ENCODE results near the gene KRTAP10-8.
"Not testable (repeated sequence)": the region's sequence is repeated elsewhere in the genome, so short reads cannot be mapped to it uniquely, and the experiment has no call there.

The KRTAP10-8 gene

DNA sequence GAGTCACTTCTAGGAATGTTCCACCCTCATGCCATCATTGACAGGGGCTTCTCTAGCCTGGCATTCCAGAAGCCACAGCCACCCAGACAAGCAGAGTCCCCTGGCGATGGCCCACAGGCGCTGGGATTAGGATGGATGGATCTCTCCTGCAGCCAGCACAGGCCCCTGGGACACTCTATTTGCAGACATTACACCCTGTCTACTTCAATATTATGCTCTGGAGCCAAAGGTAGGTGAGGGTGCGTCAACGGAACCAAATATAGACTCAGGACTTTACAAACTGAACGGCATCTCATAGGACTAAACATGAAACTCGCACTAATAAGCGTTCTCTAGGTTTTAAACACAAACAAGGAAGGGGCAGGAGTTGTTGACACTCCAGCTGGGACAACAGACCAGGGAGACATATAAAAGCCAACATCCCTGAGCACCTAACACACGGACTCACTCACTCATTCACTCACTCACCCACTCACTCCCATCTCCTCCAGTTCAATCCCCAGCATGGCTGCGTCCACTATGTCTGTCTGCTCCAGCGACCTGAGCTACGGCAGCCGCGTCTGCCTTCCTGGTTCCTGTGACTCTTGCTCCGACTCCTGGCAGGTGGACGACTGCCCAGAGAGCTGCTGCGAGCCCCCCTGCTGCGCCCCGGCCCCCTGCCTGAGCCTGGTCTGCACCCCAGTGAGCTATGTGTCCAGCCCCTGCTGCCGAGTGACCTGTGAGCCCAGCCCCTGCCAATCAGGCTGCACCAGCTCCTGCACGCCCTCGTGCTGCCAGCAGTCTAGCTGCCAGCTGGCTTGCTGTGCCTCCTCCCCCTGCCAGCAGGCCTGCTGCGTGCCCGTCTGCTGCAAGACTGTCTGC lies 11.5 kb upstream of the KRTAP10-8 start, which contains the start of gene KRTAP10-7:
Gene KRTAP10-7, plus strand, starts transcription at position 480 of the 861 bp plus-strand sequence. Its CDS starts 25 bp downstream, at position 505.
- DNase-seq = not testable (repeated sequence)

DNA sequence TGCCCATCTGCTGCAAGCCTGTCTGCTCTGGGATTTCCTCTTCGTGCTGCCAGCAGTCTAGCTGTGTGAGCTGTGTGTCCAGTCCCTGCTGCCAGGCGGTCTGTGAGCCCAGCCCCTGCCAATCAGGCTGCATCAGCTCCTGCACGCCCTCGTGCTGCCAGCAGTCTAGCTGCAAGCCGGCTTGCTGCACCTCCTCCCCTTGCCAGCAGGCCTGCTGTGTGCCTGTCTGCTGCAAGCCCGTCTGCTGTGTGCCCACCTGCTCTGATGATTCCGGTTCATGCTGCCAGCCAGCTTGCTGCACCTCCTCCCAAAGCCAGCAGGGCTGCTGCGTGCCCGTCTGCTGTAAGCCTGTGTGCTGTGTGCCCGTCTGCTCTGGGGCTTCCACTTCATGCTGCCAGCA lies 10.8 kb upstream of the KRTAP10-8 start:
- DNase-seq = not testable (repeated sequence)

DNA sequence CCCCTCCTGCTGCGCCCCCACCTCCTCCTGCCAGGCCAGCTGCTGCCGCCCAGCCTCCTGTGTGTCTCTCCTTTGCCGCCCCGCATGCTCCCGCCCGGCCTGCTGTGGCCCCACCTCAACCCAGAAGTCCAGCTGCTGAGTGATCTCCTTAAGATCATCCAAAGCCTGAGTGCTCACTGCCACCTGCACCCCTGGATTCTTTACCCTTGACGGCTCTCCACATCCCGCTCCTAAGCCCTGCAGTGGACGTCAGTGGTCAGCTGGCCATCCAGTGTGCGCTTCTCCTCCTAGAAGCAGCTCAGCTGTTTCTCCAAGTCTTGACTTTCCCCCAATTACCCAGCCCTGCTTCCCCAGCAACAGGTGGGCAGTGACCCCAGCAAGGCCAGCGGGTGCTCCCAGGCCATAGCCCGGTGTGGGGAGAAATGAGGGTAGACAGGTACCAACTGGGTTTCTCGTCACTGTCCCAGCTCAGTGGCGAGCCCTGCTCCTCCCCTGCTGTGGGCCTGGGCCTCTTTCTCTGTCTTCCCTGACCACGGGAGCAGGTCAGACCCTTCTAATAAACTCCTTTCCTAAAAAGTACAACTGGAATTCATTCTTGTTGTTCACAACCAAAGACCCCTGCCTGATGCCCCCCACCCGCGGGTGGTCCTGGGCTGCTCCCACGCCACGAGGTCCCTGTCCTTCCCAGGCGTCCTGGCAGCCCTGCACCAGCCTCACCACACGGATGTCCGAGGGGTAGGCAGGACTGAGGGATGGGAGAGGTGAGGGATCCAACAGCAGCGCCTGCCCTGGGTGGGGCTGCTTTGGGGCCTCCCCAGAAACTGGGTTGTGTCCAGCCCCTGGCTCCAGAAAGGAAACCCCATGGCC lies 10.1 kb upstream of the KRTAP10-8 start:
- DNase-seq = no peak

DNA sequence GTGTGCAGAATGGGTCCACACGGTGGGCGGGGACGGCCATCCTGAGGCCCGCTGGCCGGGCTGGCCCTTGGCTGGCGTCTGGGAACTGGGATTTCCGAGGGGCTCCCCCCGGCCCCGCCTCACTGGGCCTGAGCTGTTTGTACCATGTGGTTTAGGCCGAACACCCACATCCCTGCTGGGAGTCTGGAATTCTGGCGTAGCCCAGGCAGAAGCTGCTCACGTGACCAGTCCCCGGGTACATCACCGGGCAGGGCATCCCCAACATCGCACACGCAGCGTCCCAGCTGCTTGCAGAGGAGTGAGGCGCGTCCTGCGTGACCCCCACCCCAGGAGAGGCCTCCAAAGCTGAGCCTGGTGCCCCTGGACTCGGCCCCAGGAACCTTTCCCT lies 9.4 kb upstream of the KRTAP10-8 start:
- DNase-seq = no peak

DNA sequence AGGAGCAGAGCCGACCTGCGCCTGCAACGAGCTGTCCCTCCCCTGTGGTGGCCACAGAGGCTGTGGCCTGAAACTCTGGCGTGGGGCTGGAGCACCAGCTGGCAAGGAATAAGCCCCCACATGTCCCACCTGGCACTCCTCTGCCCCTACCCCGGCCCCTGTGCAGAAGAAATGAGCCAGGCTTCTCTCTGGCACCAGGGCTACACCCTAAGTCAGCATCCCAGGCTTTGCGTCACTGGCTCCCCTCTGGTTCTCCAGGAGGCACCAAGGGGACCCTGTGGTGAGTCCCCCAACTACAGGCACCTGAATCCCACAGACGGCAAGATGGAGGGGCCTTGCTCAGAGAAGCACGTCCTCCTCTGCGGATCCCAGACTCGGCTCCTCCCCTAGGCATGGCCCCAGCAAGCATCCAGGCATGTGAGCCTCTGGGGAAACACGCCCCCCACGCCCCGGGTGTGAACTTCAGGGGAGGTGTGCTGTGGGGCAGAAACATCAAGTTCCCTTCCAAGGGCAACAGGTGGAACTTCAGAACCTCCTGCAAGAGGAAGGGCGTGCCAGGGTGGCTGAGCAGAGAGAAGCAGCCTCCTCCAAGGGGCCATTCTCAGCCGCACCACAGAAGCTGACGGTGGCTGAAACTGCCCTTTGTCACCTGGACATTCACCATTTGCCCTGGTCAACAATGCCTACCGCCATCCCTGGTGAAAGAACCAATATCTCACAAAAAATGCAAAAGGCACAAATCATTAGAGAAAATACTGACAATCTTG lies 8.6 kb upstream of the KRTAP10-8 start:
- no peak for DNase-seq

DNA sequence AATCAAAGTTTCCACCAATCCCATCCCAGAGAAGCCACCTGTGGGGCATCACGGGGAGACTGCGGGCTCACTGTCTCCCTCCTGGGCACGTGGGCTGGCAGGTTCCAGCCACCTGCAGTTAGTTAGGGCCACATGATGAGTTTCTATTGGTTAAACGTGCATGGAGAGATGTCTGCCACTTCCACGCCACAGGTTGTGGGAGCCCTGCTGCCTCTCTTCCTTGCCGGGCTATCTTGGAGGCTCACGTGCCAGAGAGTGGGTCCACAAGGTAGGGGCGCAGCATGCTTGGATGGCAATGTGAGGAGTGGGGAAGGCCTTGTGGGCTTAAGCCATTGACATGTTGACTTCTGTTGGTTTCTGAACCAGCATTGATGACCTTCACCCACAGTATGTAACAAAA lies 8.0 kb upstream of the KRTAP10-8 start:
- no peak for DNase-seq

DNA sequence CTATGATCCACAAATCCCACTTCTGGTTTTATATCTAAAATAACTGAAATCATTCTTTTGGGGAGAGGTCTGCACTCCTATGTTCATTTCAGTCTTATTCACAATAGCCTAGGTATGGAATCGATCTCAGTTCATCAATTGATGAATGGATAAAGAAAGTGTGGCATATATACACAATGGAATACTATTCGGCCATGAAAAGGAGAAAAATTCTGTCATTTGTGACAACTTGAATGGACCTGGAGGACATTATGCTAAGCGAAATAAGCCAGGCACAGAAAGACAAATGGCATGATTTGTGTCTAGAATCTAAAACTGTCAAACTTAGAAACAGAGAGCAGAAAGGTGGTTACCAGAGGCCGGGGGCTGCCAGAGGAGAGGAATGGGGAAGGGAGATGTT lies 5.4 kb upstream of the KRTAP10-8 start:
- no peak for DNase-seq

DNA sequence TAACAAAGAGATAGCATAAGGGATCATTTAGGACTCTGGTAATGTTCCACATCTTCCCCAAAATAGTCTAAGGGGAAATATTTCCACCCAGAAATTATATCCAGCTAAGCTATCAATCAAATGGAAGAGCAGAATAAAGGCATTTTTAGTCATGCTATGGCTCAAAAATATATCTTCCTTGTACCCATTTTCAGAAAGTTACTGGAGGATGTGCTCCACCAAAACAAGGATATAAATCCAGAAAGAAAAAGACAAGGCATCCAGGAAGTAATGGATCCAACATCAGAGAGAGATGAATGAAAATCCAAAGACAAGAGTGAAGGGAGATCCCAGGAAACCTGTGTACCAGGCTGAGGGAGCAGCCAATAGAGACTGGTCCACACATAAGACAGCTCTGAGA lies 2.7 kb upstream of the KRTAP10-8 start:
- DNase-seq = no peak

DNA sequence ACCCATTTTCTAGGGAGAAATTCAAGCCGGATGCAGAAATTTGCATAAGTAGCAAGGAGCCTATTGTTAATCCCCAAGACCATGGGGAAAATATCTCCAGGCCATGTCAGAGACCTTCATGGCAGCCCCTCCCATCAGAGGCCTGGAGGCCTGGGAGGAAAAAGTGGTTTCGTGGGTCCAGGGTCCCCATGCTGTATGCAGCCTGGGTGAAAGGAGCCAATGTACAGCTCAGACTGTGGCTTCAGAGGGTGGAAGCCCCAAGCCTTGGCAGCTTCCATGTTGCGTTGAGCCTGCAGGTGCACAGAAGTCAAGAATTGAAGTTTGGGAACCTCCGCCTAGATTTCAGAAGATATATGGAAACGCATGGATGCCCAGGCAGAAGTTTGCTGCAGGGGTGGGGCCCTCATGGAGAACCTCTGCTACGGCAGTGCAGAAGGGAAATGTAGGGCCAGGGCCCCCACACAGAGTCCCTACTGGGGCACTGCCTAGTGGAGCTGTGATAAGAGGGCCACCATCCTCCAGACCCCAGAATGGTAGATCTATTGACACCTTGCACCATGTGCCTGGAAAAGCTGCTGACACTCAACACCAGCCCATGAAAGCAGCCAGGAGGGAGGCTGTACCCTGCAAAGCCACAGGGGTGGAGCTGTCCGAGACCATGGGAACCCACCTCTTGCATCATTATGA lies 1.6 kb upstream of the KRTAP10-8 start:
- DNase-seq = not testable (repeated sequence)

DNA sequence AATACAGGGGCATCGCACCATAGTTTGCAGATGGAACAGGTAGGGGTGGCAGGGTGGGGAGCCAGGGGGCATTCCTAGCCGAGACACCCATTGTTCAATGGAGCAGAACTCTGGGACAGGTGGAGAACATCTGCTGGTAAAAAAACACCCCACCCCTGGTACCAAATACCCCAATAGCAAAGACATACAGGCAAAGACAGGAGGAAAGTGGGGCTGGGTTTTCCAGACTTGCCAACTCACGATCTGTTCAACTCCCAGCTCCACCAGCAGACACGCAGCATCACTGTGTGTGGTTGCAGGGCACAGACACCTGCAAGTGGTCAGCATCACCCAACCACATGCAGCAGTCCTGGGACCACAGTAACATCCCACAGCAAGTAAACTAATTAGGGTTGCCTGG lies 328 bp upstream of the KRTAP10-8 start:
- no peak for DNase-seq

DNA sequence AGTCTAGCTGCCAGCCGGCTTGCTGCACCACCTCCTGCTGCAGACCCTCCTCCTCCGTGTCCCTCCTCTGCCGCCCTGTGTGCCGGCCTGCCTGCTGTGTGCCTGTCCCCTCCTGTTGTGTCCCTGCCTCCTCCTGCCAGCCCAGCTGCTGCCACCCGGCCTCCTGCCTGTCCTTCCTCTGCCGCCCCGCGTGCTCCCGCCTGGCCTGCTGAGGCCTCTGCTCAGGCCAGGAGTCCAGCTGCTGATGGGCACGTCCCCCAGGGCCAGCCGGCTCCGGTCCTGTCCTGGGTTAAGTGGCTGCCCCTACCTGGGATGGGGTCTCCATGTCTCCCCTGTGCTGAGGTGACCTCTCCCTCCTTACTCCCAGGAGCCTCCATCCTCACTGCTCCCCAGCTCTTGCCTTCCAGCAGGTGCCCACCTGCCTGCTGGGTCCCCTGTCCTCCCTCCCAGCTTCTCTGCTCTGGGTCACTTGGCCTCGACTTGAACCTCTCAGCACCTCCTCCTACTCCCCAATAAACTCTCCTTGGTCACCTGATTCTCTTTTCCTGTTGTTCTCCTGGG lies 870 bp downstream of the KRTAP10-8 start:
- no peak for DNase-seq

DNA sequence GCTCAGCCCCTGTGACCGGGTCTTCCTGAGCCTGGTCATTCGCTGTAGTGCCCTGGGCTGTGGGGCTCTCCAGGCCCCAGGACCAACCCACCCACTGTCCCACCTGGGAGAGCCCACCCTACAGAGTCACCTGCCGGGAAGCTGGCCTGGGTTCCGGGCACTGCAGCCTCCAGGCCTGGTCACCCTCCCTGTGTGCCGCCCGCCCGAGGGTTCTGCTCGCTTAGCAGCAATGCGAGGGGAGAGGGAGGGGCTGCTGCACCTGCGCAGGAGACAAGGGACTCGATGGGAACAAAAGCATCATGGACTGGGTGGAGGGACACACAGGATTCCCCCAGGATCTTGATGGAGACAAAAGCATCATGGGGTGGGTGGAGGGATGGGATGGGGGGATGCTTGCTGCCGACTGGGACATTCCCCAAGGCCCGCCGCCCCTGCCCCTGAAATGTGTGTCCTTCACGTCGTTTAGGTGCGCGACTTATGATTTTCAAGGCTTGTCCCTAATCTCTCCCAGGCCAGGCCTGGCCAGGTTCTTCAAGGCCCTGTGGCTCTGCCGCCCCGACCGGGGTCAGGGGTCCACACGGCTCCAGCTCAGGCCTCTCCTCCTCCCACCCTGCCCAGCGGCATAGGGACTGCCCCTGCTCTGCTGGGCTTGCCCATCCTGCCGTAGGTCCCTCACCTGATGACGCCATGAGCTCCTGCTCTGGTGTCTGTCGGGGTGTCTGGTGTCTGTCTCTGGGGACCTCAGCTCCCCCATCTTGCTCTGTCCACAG lies 1.7 kb downstream of the KRTAP10-8 start:
- no peak for DNase-seq

DNA sequence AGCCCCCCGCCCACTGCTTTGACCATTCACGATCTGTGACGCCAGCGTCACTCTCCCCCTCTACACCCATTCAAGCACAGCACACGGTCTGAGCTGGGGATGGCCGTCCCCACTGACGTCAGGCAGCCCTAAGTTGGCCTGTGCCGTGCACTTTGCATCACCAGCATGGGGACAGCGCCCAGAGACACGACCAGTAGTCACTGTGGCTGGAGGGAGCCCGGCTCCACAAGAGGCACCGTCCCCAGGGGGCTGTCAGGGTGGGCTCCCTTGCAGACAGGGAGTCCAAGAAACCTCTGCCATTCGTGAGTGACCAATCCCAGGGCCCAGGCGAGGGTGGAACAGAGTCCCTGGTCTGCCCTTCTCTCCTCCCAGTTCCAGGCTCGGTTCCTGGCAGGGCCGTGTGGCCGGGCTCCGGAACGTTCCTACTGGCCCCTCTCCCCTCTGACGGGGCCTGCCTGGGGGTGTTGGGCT lies 2.3 kb downstream of the KRTAP10-8 start:
- no peak for DNase-seq

DNA sequence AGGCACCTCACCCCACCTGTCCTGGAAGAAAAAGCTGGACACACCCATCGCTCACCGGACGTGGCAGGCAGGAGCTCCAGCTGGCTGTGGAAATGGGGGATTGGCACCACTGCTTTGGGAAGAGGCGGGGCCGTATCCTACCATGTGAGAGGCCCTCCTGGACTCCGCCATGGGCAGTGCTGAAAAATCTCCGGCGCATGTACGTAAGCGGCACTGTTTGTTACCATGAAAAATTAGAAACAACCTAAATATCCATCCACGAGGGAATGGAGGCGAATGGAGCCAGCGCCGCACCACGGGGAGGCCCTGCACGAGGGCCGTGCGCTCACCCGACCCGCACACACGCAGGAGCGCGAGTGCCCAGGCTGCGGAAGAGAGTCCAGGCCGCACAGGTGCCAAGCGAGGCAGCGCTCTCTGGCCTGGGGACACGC lies 3.1 kb downstream of the KRTAP10-8 start:
- DNase-seq = no peak

DNA sequence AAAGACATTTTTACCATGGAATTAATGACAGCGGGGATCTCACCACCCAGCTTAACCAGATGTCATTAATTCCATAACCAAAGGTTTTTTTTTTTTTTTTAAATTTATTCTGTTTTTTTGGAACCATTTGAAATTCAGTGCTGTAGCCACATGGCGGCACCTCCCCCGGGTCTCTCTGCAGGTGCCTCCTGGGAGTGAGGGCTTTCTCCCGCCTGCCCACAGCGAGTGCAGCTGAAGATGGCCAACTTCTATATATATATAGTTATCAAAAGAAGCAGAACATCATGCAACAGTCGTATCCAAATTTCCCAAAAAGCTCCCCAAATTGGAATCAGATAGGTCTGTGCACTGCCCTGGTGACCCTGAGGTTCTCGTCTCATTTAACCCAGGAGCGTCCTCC lies 3.6 kb downstream of the KRTAP10-8 start:
- no peak for DNase-seq

DNA sequence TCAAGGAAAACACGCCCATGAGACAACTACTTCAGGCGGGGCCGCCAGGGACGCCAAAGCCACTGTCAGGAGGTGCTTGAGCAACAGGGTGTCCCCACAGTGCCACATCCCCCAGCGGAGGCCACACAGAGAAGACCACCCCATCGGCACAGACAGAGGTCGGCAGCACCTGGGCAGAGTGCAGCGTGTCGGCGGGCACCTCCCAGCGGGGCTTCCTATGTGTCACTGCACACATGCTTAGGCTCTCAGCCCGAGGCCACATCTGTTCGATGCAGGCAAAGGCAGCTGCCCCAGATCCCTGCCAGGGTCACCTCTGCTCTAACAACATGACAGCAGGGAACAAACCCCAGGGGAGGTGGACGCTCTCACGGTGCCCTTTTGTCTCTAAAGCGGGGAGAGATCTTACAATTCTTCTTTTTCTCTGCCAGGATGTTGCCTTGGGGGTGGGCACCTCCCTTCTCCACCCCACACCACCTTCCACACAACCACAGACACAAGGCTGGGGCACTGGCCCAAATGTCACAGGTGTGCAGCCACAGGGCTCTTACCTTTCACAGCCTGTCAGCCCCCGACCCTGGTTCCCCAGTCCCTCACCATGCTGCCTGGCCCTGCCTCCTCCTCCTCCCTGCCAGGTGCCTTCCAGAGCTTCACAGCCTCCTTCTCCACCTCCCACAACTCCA lies 4.2 kb downstream of the KRTAP10-8 start:
- no peak for DNase-seq

DNA sequence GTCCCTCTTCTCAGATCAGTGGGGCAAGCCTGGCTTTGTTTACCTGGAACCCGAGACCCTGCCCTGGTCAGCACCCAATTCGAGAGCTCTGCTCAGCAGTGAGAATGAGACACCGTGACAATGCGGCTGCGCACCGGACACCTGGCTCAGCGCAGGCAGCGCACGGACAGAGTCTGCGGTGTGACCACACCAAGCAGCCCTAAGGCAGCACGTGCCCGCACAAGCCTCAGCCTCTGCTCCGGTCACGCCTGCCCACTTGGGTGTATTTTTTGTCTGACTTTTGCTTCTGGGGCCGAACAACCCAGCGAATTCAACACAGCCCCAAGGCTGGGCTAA lies 4.7 kb downstream of the KRTAP10-8 start:
- no peak for DNase-seq

DNA sequence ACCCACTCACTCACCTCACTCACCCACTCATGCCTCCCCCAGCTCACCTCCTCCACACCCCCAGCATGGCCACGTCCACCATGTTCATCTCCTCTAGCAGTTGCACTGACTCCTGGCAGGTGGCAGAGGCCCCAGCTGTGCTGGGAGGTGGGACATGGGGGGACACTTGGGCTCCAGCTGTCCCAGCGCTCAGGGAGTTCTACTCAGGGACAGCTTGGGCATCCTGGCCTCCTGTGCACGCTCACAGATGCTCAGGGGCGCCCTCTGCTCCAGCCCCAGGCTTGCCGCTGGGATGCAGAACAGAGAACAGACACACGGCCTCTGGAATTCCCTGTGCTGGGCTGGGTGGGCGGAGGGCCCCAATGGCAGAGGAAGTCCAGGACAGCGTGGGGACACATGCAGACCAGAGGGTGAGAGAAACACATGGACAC lies 5.2 kb downstream of the KRTAP10-8 start:
- no peak for DNase-seq

DNA sequence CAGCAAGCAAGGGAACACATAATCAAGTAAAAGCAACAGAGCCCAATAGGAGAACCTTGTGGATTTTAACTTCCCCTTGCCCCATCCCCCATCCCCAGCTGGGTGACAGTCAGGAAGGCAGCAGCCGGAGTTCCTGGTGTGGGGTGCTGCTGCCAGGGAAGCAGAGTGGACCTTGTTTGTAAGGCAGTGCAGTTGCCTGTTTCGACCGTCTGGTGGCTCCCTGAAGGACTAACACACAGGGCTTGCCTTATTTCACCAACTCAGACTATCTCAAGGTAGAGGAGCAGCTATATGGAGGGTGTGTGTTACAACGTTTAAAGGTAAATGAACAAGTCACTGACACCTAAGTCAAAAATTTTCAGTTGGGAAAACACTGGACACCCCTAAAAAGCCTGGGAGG lies 6.6 kb downstream of the KRTAP10-8 start:
- peak; percentile 19 for DNase-seq

DNA sequence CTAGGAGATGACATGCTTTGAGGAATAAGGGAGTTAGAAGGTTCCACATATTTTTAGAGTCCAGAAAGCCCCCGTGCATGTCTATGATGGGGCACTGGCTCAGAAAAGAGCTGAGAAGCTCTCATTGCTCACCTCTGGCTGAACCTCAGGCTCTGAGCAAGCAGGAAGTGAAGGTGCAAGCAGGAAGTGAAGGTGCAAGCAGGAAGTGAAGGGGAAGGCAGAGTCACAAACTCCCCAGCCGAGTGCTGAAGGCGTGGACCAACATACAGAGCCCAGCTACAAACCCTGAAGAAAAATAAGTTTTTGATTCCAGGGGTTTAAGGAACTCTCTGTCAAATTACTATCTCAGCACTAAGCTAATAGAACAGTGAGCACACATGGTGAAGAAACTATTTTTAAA lies 7.0 kb downstream of the KRTAP10-8 start:
- peak; percentile 53 for DNase-seq

DNA sequence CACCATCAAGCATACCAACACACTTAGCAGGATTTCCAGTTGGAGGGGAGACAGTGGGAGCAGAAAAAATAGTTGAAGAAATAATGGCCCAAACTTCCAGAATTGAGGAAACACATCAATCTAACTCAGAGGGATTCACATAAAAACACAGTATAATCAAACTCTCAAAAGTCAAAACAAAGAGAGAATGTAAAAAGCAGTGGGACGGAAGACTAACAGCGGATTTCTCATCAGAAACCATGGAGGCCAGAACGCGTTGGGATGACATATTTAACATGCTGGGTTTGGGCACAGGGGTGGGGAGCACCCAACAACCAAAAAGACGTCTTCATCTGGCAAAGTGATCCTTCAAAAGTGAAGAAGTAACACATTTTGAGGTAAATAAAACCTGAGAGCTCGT lies 8.0 kb downstream of the KRTAP10-8 start:
- no peak for DNase-seq
